Stomach smooth muscle (tissue), 2 donors: Measurements from ENCODE around the gene POP5.
"Not testable (repeated sequence)": the region's sequence is repeated elsewhere in the genome, so short reads cannot be mapped to it uniquely, and the experiment has no call there.

Experiments
- H3K27ac ChIP-seq: one replicate; pipeline ENCODE4 v1.7.0; 2013; ENCODE audit warnings: mild to moderate bottlenecking, low read length, inconsistent platforms
- H3K27me3 ChIP-seq, 2 donors: one replicate each; pipeline ENCODE4 v1.7.0; 2013; ENCODE audit warnings: low read length in 2 of 2; ENCODE audit not compliant: insufficient read depth in 2 of 2, control insufficient read depth in 1 of 2
- H3K36me3 ChIP-seq, 2 donors: one replicate each; pipeline ENCODE4 v1.7.0; 2013; ENCODE audit warnings: low read length in 2 of 2; ENCODE audit not compliant: control insufficient read depth in 2 of 2, insufficient read depth in 2 of 2
- H3K4me1 ChIP-seq: one replicate; pipeline ENCODE4 v1.7.0; 2013; ENCODE audit warnings: low read length; ENCODE audit not compliant: control insufficient read depth, insufficient read depth
- H3K4me3 ChIP-seq, 2 donors: one replicate each; pipeline ENCODE4 v1.7.0; 2013; ENCODE audit warnings: low read length in 2 of 2
- H3K9ac ChIP-seq, 2 donors: one replicate each; pipeline ENCODE4 v1.7.0; 2013; ENCODE audit warnings: low read length in 2 of 2, mild to moderate bottlenecking in 1 of 2
- H3K9me3 ChIP-seq, 2 donors: one replicate each; pipeline ENCODE4 v1.7.0; 2013; ENCODE audit warnings: low read length in 2 of 2; ENCODE audit not compliant: control insufficient read depth in 2 of 2
- donor health status: healthy.
- donor health status: Pancreatic carcinoma.

POP5 gene

GRCh38 chr12:120580787-120581723 lies at the start of gene POP5:
Gene POP5 (minus strand): TSS chr12:120581402. CDS start chr12:120581362, 40 bp downstream.
- Histone ChIP-seq H3K27ac (peak within 1 kb of the TSS; percentile 41), H3K4me1 (peaks cover 31% of the 10 kb centered on the region)

GRCh38 chr12:120630104-120630892 lies 49.1 kb upstream of the POP5 start:
- no peak overlapping the region for H3K4me3 ChIP-seq
- no peak overlapping the region for H3K27ac ChIP-seq
- H3K9me3 ChIP-seq: no peaks in the 10 kb centered on the region
- H3K4me1 ChIP-seq: no peaks in the 10 kb centered on the region
- peaks cover 0 to 9% of the 10 kb centered on the region in 2 donors for H3K27me3 ChIP-seq
- no peak overlapping the region for H3K9ac ChIP-seq
- no peaks in the 10 kb centered on the region for H3K36me3 ChIP-seq

More at GRCh38 chr12:120580787-120581723, at the start of gene POP5:
- peaks cover 26 to 33% of the 10 kb centered on the region in 2 donors for H3K36me3 ChIP-seq
- H3K4me3 ChIP-seq: peak within 1 kb of the TSS; percentile 95 to 99
- H3K27me3 ChIP-seq: peaks cover 2 to 6% of the 10 kb centered on the region in 2 donors
- peak within 1 kb of the TSS; percentile 79 to 86 for H3K9ac ChIP-seq
- H3K9me3 ChIP-seq: no peaks in the 10 kb centered on the region

- no peak overlapping the region for H3K4me3 ChIP-seq
- no peak overlapping the region for H3K27ac ChIP-seq
- no peak overlapping the region for H3K9ac ChIP-seq
- no peaks in the 10 kb centered on the region for H3K36me3 ChIP-seq
- no peaks in the 10 kb centered on the region for H3K4me1 ChIP-seq
- H3K9me3 ChIP-seq: no peaks in the 10 kb centered on the region
- H3K27me3 ChIP-seq: peaks cover 0 to 7% of the 10 kb centered on the region in 2 donors
These were observed 47.7 kb upstream of the POP5 start for GRCh38 chr12:120628919-120629318.

GRCh38 chr12:120625557-120626419 lies 44.6 kb upstream of the POP5 start:
- H3K4me1 ChIP-seq: no peaks in the 10 kb centered on the region
- no peak overlapping the region for H3K4me3 ChIP-seq
- no peaks in the 10 kb centered on the region for H3K36me3 ChIP-seq
- no peaks in the 10 kb centered on the region for H3K9me3 ChIP-seq
- peaks cover 0 to 5% of the 10 kb centered on the region in 2 donors for H3K27me3 ChIP-seq
- H3K9ac ChIP-seq: no peak overlapping the region
- H3K27ac ChIP-seq: no peak overlapping the region

GRCh38 chr12:120620624-120621023 lies 39.4 kb upstream of the POP5 start:
- Histone ChIP-seq H3K36me3 (no peaks in the 10 kb centered on the region), H3K27me3 (peaks cover 8 to 11% of the 10 kb centered on the region in 2 donors), H3K9me3 (no peaks in the 10 kb centered on the region), H3K4me1 (peaks cover 2% of the 10 kb centered on the region), H3K4me3 (no peak overlapping the region), H3K9ac (no peak overlapping the region), H3K27ac (no peak overlapping the region)

GRCh38 chr12:120618954-120619615 lies 37.9 kb upstream of the POP5 start:
- no peaks in the 10 kb centered on the region for H3K36me3 ChIP-seq
- H3K4me3 ChIP-seq: no peak overlapping the region
- no peaks in the 10 kb centered on the region for H3K9me3 ChIP-seq
- peaks cover 8 to 11% of the 10 kb centered on the region in 2 donors for H3K27me3 ChIP-seq
- H3K4me1 ChIP-seq: peaks cover 2% of the 10 kb centered on the region
- H3K9ac ChIP-seq: no peak overlapping the region
- no peak overlapping the region for H3K27ac ChIP-seq

- peaks cover 8 to 11% of the 10 kb centered on the region in 2 donors for H3K27me3 ChIP-seq
- not testable (repeated sequence) for H3K9ac ChIP-seq, H3K4me1 ChIP-seq, H3K4me3 ChIP-seq, H3K9me3 ChIP-seq, H3K27ac ChIP-seq, H3K36me3 ChIP-seq
These were observed 36.6 kb upstream of the POP5 start for GRCh38 chr12:120617767-120618166.

- not testable (repeated sequence) for H3K4me1 ChIP-seq, H3K4me3 ChIP-seq, H3K9me3 ChIP-seq, H3K36me3 ChIP-seq, H3K9ac ChIP-seq, H3K27ac ChIP-seq
- peaks cover 8 to 11% of the 10 kb centered on the region in 2 donors for H3K27me3 ChIP-seq
These were observed 36.0 kb upstream of the POP5 start for GRCh38 chr12:120617193-120617592.

GRCh38 chr12:120614848-120615247 lies 33.6 kb upstream of the POP5 start:
- no peaks in the 10 kb centered on the region for H3K9me3 ChIP-seq
- no peaks in the 10 kb centered on the region for H3K36me3 ChIP-seq
- H3K27ac ChIP-seq: no peak overlapping the region
- no peak overlapping the region for H3K4me3 ChIP-seq
- peaks cover 2% of the 10 kb centered on the region for H3K4me1 ChIP-seq
- H3K9ac ChIP-seq: no peak overlapping the region
- H3K27me3 ChIP-seq: peaks cover 7 to 8% of the 10 kb centered on the region in 2 donors

GRCh38 chr12:120611534-120611933 lies 30.3 kb upstream of the POP5 start:
- H3K4me3 ChIP-seq, H3K9ac ChIP-seq, H3K9me3 ChIP-seq, H3K27me3 ChIP-seq, H3K36me3 ChIP-seq, H3K27ac ChIP-seq, H3K4me1 ChIP-seq: not testable (repeated sequence)
